AG08396 (cell line): ENCODE data around the gene PIGS.

ENCODE experiments used
- DNase-seq: peaks from one replicate; pipeline ENCODE4 v3.0.0; 2012; ENCODE audit warnings: low spot score, mixed read lengths

The PIGS gene

DNA sequence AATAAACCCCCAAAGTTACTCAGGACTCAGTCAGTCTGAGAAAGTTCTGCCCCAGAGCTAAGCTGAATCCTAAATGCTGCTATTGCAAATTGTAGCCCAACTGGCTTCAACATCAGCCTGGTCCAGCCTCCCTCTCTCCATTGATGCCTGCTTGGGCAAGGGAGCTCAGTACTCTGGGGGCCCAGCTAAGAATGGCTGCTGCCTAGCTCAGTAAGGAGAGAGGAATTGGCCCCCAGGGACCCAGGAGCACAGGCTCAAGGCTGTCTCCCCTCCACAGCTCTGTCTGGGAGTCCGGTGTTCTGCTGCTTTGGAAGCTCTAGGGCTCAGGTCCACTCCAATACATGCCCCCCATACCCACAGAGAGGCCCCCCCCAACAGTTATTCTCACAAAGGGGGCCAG is 20.5 kb downstream of the PIGS start:
- no peak for DNase-seq

DNA sequence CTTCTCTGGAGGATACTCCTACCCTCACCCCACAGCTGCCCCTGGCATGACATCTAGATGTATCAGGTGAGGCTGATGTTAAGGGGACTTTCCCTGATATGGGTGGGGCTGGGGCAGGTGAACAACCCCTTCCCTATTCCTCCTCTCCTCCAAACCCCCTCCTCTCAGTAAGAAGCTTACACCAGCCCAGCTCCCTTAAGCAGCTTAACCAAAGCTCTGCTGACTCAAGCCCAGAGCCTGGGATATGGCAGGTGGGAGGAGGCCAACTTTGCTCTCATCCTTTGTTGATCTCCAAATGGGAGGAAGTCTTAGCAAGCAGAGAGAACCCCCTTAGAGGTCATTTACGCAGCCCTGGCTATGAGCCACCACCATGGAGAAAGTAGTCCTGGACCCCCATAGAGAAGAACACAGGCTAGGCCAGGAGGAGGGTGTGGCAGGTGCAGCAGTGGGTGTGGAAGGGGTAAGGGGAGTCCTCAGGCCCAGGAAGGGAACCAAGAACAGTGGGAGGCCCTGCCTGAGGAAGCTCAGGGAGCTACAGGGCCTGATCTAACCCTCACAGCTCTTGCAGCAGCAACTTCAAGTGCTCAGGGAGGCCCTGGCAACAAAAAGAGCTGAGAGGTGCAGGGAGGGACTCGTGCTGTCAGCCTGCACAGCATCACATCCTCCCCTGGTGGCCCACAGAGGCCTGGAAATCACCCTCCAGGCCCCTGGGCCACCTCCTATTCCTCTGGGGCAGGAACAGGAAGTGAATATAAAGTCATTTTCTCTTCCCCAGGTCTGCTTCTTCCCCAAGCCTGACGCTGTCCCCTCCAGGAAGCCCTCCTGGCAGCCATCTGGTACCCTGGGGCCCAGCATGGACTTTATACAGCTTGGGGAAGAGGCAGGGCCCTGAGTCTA is 21.8 kb downstream of the PIGS start:
- no peak for DNase-seq

DNA sequence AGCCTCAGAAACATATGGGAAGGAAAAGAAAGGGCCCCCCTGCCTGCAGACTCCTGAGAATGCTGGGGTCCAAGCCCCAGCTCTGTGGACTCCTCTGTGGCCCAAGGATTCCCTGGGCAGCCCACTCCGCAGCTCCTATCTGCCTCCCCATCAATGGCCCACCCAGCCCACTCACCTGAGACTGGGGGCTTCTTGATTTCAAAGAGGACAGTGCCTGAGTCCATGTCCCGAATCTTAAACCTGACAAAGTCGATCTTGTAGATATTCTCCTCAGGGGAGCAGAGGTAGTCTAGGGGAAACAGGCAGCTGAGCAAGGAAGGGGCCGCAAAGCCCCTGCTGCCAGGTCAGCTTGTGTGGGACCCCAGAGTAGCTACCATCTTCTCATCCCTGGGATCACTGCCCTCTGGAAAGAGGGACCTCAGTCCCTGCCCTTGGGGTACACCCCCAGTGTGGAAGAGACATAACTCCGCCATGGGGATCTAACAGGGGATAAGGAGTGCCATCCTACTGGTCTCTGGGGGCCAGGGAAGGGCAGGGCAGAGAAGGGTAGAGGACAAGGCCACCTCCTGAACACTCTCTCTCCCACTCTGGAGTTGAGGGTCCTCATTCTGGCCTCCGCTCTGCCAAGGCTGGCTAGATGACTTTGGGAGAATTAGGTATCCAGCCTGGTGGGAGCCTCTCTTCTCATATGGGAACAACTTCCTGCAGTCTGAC is 22.8 kb downstream of the PIGS start:
- no peak for DNase-seq

GRCh38 chr17:28547623-28548416 is 23.5 kb downstream of the PIGS start:
- DNase-seq, result peak; percentile 91

DNA sequence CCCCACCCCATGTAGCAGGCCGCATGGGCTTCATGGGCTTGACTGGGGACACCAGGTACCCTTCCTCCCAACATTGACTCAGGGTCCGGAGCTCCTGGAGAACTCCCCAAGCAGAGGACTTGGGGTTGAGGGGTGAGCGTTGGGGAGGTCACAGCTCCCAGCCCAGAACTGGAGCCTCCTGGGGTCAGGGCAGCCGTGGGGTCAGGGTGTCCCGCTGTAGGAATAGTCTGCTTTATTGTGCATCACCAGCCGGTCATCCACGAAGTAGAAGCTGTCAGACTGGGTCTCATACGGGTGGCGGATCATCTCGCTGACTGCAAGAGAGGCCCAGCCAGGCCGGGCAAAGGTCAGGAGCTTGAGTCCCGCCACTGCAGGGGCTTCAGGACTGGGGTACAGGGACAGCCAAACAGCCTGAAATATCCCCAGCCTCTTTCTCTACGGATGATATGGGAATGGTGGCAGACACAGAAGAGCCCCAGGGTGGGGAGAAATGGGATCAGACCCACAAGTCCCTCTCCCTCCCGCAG is 24.2 kb downstream of the PIGS start:
- DNase-seq, result no peak

- DNase-seq, result no peak
Observed at GRCh38 chr17:28545787-28546415, 25.4 kb downstream of the PIGS start.

DNA sequence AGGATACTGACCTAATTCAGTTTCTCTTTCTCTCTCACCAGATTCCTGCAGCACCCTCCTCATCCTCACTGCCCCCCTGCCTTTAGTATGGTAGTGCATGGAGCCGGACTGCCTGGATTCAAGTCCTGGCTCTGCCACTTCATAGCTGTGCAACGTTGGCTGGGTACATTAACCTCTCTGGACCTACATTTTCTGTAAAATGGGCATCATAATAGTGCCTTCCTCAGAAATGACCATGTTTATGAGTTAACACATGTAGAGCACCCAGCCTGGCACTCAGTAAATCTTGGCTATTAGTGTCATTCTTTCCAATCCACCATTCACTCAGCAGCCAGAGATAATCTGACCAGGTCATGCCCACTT is 26.2 kb downstream of the PIGS start:
- DNase-seq, result no peak

DNA sequence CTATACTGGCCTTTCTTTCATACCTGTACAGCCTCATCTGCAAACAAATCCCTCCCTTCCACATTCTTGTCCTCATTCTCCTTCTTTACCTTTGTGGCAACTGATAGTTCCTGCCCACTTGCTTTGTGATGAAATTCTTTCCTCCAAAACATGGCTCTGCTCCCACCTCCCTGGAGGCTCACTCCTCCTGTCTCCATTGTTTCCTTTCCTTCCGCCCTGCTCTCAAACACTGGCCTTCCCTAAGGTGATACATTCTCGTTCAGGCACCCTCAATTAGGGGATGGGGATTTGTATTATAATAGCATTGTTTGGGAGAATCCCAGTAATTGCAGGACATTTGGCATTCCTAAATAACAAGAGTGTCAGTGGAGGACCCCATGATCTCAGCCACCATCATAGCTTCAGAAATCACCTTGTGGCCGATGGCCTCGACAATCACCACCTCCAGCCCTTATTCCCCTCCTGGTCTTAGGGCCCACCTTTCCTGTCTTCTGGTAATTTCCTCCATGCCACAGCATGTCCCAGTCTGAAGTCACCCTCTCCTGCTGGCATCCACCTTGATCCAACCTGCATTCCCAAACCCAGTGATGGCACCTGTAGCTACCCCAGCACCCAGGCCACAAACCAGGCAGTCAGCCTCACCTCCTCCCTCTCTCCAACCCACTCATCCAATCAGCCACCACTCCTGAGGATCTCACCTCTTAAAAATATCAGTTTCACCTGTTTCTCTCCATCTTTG is 26.8 kb downstream of the PIGS start:
- no peak for DNase-seq

- DNase-seq, result no peak
Observed at GRCh38 chr17:28541439-28541838, 29.9 kb downstream of the PIGS start.

GRCh38 chr17:28540231-28540630 is 31.1 kb downstream of the PIGS start:
- no peak for DNase-seq

GRCh38 chr17:28538296-28538895 is 32.9 kb downstream of the PIGS start:
- DNase-seq, result no peak

DNA sequence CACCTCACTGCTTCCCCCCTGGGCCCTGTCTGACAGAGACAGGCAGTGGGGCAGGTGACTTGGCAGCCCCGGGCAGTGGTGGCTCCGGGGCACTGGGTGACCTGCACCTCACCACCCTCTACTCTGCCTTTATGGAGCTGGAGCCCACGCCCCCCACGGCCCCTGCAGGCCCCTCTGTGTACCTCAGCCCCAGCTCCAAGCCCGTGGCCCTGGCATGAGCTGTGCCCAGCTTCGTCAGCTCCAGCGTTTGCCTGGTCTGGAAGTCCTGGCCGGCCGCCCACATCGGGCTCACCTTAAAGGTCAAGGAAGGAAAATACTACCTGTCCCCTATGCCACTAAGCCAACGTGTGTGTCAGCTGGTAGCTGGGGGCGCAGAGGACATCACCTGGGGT is 34.1 kb downstream of the PIGS start:
- DNase-seq, result no peak

GRCh38 chr17:28536532-28537218 is 34.6 kb downstream of the PIGS start:
- no peak for DNase-seq

GRCh38 chr17:28534740-28535375 is 36.5 kb downstream of the PIGS start:
- DNase-seq, result no peak

GRCh38 chr17:28533091-28533807 is 38.1 kb downstream of the PIGS start:
- DNase-seq, result no peak

DNA sequence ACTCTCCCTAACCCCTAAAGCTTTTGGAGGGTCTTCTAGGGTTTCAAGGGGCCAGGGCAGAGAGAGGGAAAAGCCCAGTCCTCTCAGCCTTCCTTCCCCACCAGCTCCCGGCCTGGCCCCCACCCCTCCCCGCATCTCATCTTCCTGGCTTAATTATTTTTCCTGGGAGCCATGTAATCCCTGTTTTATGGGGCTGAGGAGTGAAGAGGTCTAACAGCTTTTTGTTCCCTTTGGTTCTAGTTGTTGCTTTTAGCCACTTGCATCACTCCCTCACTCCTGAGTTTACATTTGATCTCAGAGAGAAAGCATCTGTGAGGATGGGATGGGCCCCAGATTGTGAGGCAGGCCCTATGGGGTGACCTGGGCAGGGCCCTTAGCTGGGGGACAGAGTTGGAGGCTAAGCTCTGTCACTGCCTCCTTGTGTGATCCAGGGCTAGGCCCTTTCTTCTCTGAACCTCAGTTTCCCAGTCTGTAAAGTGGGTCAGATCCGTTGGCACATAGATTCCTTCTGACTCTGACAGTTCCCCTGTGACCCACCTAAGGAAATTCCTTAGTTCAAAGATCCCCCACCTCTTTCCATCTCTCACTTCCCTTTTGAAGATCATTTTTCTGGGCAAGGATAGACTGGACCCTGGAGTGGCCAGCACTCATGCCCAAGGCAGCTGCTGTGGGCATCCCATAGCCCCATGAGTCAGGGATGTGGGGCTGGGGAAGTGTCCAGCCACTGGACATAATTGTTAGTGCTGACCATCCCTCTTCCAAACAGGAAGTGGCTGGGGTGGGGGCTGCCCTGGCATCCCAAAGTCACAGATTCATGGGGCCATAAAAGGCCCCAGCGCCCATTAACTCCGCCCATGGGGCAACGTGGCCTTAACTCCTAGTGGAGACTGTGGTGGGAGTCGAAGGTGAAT is 39.0 kb downstream of the PIGS start:
- no peak for DNase-seq

- no peak for DNase-seq
Observed at GRCh38 chr17:28530926-28531325, 40.4 kb downstream of the PIGS start.

- no peak for DNase-seq
Observed at GRCh38 chr17:28530250-28530649, 41.1 kb downstream of the PIGS start.
